H1 (cell line): ENCODE data around the gene MACIR. TPM values are rescaled to one million over a fixed set of nuclear protein-coding genes. Genes with fewer than 3 reads are reported as not detected.

Source experiments
- GABPA ChIP-seq: IDR thresholded peaks from 2 replicates; pipeline ENCODE4 v1.6.1; 2011; ENCODE audit warnings: mild to moderate bottlenecking, low read length, moderate library complexity, borderline replicate concordance; ENCODE audit not compliant: insufficient read depth
- GTF2F1 ChIP-seq: IDR thresholded peaks from 2 replicates; pipeline ENCODE4 v1.6.1; 2012; ENCODE audit warnings: low read depth, low read length, improper control_type of control experiment, borderline replicate concordance
- HDAC6 ChIP-seq: IDR thresholded peaks from one replicate; pipeline ENCODE4 v1.7.1; 2012; ENCODE audit warnings: low read depth, mild to moderate bottlenecking, inconsistent platforms, low read length, moderate library complexity
- POLR2A ChIP-seq, 2 experiments: IDR thresholded peaks; 1 replicate in 1 of 2; 2 replicates in 1 of 2; pipeline ENCODE4 v1.6.1; 2011; ENCODE audit warnings: low read depth in 2 of 2, low read length in 2 of 2, mild to moderate bottlenecking in 2 of 2; ENCODE audit errors: control extremely low read depth in 1 of 2
- RAD21 ChIP-seq, 2 experiments: IDR thresholded peaks in 1 of 2; conservative IDR thresholded peaks in 1 of 2; 2 replicates each; pipeline ENCODE4 v1.6.1; 2011; ENCODE audit warnings: low read depth in 2 of 2, low read length in 2 of 2, improper control_type of control experiment in 1 of 2, inconsistent platforms in 1 of 2, mild to moderate bottlenecking in 1 of 2, moderate library complexity in 1 of 2
- SP4 ChIP-seq: IDR thresholded peaks from 2 replicates; pipeline ENCODE4 v1.6.1; 2012; ENCODE audit warnings: low read length, inconsistent platforms
- SRF ChIP-seq: IDR thresholded peaks from 2 replicates; pipeline ENCODE4 v1.6.1; 2011; ENCODE audit warnings: mild to moderate bottlenecking, low read depth, low read length, moderate library complexity
- TAF7 ChIP-seq: optimal IDR thresholded peaks from 2 replicates; pipeline ENCODE3; 2011; ENCODE audit warnings: low read depth, mild to moderate bottlenecking, inconsistent platforms, low read length, moderate library complexity, borderline replicate concordance
- TCF12 ChIP-seq: IDR thresholded peaks from 2 replicates; pipeline ENCODE4 v1.6.1; 2011; ENCODE audit warnings: low read depth, mild to moderate bottlenecking, low read length
- YY1 ChIP-seq: IDR thresholded peaks from 2 replicates; pipeline ENCODE4 v1.6.1; 2011; ENCODE audit warnings: low read depth, mild to moderate bottlenecking, low read length
- polyA plus RNA-seq, 7 experiments: library from polyadenylated mRNA; depleted of rRNA in 3 of 7; stranded (reverse) in 5 of 7; unstranded in 2 of 7; fragments of >200 nt in 5 of 7; fragments of 200-250 nt in 2 of 7; gene quantifications; 1 replicate in 5 of 7; 2 replicates in 1 of 7; 4 replicates in 1 of 7; pipeline versions ENCODE4 v1.2.1 to v1.2.3, GENCODE V29; 2011 to 2013; ENCODE audit warnings: missing spikeins in 2 of 7, mixed read lengths in 2 of 7
- total RNA-seq: library from RNA; stranded (reverse); fragmentation: NEBNext Ultra II Directional; extraction: Animal tissue kit (Norgen Biotek cat#: 25700); gene quantifications from 2 replicates; pipeline ENCODE4 v1.2.1, GENCODE V29; 2021

The MACIR gene
- total and polyA plus RNA-seq, 2 of the 8 experiments (the other 6 are each of a cell fraction or from before 2014, with no cell fraction given): 8.0 to 19.2 TPM

GRCh38 chr5:103263054-103263453 lies 4.5 kb downstream of the MACIR start (continued):
- no peak for TF ChIP-seq RAD21 (IDR thresholded peaks at IDR 0.05 in 1 of 2, conservative IDR thresholded peaks at IDR 0.05 in 1 of 2; ENCODE audit: low read depth in 2 of 2, low read length in 2 of 2)
- TF ChIP-seq SRF: no peak
- no peak for TF ChIP-seq TCF12
- no peak for TF ChIP-seq GABPA
- no peak for TF ChIP-seq POLR2A (IDR thresholded peaks at IDR 0.05; ENCODE audit: control extremely low read depth in 1 of 2, low read depth in 2 of 2, low read length in 2 of 2)
- TF ChIP-seq HDAC6: no peak
- TF ChIP-seq YY1: no peak
- no peak for TF ChIP-seq GTF2F1
- TF ChIP-seq TAF7: no peak
- TF ChIP-seq SP4: no peak
